ENCODE measurements around the gene FIGNL1. TPM values are rescaled to one million over a fixed set of nuclear protein-coding genes. Genes with fewer than 3 reads are reported as not detected.

Gene FIGNL1
- total RNA-seq, 1 experiment from 2014 or later, result 13.8 TPM

DNA sequence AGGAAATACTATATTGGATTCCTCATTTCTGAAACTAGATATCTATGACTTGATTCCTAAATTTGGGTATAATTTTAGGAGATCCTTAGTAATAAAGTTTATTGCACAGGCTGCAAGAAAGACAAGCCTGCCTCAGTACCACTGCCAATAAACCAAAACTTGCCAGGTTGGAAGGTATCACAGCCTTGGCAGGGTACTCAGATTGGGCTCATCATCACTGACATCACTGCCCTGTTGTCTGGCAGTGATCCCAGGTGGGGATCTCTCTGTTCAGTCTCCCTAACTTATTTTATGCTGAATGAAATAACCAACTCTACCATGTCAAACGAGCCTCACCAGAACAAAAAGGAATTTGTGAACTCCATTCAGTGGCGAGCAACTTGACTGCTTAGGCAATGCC is 18.8 kb downstream of the FIGNL1 start:
- no peaks in the 10 kb centered on the region for H3K9me3 Mint-ChIP-seq
- DNase-seq, result no peak
- Histone ChIP-seq H3K27me3 (ENCODE audit: insufficient read depth, low read length) (no peaks in the 10 kb centered on the region), H2BK5ac (ENCODE audit: insufficient read length, low read length) (no peak overlapping the region), H4K20me1 (ENCODE audit: control insufficient read depth, insufficient read depth, insufficient read length) (no peaks in the 10 kb centered on the region), H4K5ac (ENCODE audit: insufficient read length, low read depth, low read length) (no peak overlapping the region), H2BK20ac (ENCODE audit: low read depth, low read length, poor library complexity, severe bottlenecking) (no peak overlapping the region), H3K4me2 (ENCODE audit: insufficient read depth, insufficient read length, low read length) (no peak overlapping the region), H2BK120ac (ENCODE audit: low read depth, low read length, poor library complexity, severe bottlenecking) (no peak overlapping the region), H3K27ac (ENCODE audit: insufficient read length, low read depth, low read length) (no peak overlapping the region), H2AFZ (ENCODE audit: low read length) (no peak overlapping the region), H3K9ac (ENCODE audit: extremely low read depth, insufficient read length, low read length) (no peak overlapping the region), H3K9me3 (ENCODE audit: control insufficient read depth, low read depth, low read length) (no peaks in the 10 kb centered on the region), H3K79me2 (ENCODE audit: insufficient read depth, low read length) (no peaks in the 10 kb centered on the region), H3K79me1 (ENCODE audit: insufficient read depth, low read depth, low read length, poor library complexity, severe bottlenecking) (no peaks in the 10 kb centered on the region), H2BK15ac (ENCODE audit: low read depth, low read length) (no peak overlapping the region), H3K23ac (ENCODE audit: insufficient read length, low read depth, low read length) (no peak overlapping the region), H3K14ac (ENCODE audit: insufficient read depth, low read length) (no peak overlapping the region), H2BK12ac (ENCODE audit: insufficient read length, low read depth, low read length) (no peak overlapping the region), H3K23me2 (ENCODE audit: insufficient read length, low read depth, low read length, poor library complexity, severe bottlenecking) (no peaks in the 10 kb centered on the region), H4K8ac (replicated peaks; ENCODE audit: insufficient read length, low read depth, low read length) (no peak overlapping the region), H3K56ac (ENCODE audit: insufficient read length, low read depth, low read length) (no peak overlapping the region), H3T11ph (ENCODE audit: low read length) (no peak overlapping the region), H3K4ac (ENCODE audit: low read depth, low read length) (no peak overlapping the region), H4K91ac (ENCODE audit: insufficient read length, low read depth, low read length) (no peak overlapping the region), H3K4me1 (ENCODE audit: insufficient read depth, low read length) (no peaks in the 10 kb centered on the region), H3K18ac (ENCODE audit: insufficient read length, low read depth, low read length) (no peak overlapping the region), H2AK5ac (ENCODE audit: insufficient read length, low read length) (no peak overlapping the region)
- H3K27ac Mint-ChIP-seq, result no peak overlapping the region
- H3K4me3 Mint-ChIP-seq, result no peak overlapping the region
- peaks cover 0 to 5% of the 10 kb centered on the region in 2 experiments; a peak in 2 of 4 replicates for H3K4me1 Mint-ChIP-seq
- no peaks in the 10 kb centered on the region; the same call in none of the 2 replicates for H3K27me3 Mint-ChIP-seq (ENCODE audit: low read depth)
- no peaks in the 10 kb centered on the region for H3K36me3 Mint-ChIP-seq (ENCODE audit: insufficient read depth in 1 of 3, low read depth in 3 of 3)
- TF ChIP-seq, protein P1, sequence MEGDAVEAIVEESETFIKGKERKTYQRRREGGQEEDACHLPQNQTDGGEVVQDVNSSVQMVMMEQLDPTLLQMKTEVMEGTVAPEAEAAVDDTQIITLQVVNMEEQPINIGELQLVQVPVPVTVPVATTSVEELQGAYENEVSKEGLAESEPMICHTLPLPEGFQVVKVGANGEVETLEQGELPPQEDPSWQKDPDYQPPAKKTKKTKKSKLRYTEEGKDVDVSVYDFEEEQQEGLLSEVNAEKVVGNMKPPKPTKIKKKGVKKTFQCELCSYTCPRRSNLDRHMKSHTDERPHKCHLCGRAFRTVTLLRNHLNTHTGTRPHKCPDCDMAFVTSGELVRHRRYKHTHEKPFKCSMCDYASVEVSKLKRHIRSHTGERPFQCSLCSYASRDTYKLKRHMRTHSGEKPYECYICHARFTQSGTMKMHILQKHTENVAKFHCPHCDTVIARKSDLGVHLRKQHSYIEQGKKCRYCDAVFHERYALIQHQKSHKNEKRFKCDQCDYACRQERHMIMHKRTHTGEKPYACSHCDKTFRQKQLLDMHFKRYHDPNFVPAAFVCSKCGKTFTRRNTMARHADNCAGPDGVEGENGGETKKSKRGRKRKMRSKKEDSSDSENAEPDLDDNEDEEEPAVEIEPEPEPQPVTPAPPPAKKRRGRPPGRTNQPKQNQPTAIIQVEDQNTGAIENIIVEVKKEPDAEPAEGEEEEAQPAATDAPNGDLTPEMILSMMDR (conservative IDR thresholded peaks at IDR 0.05), result no peak
- no CpG with 5 or more reads among the region's 2 CpGs for WGBS (ENCODE audit: extremely low coverage, insufficient read length, low lambda C conversion rate)
